Measurements from ENCODE around the gene ECHS1. TPM values are rescaled to one million over a fixed set of nuclear protein-coding genes. Genes with fewer than 3 reads are reported as not detected.

Gene ECHS1
- total and polyA plus RNA-seq, 8 donors = 5.3 to 103 (median 69.2) TPM

GRCh38 chr10:133361773-133362441 lies 11.2 kb downstream of the ECHS1 start:
- H3K27me3 ChIP-seq = peaks cover 0 to 4% (median 0%) of the 10 kb centered on the region in 3 donors
- H3K27ac ChIP-seq = no peak overlapping the region
- H3K4me3 ChIP-seq = no peak overlapping the region
- DNase-seq = no peak
- TF ChIP-seq EP300 (IDR thresholded peaks at IDR 0.05) (no peak), POLR2AphosphoS5 (IDR thresholded peaks at IDR 0.05) (no peak), POLR2A (IDR thresholded peaks at IDR 0.05) (no peak), CTCF (IDR thresholded peaks at IDR 0.05) (no peak)
- WGBS, 5 donors = 77 to 84% (median 82%) methylated on average over 18 of the region's 18 CpGs
- intact Hi-C loops (cut with DNase I; ENCODE audit: low total_unique reads) = no loop called here
- H3K9me3 ChIP-seq = no peaks in the 10 kb centered on the region
- H3K4me1 ChIP-seq = peaks cover 17 to 49% (median 35%) of the 10 kb centered on the region in 4 donors
- peaks cover 35 to 56% (median 55%) of the 10 kb centered on the region in 4 donors for H3K36me3 ChIP-seq

- Histone ChIP-seq H3K27ac (no peak overlapping the region), H3K9me3 (no peaks in the 10 kb centered on the region), H3K36me3 (peaks cover 30 to 49% (median 48%) of the 10 kb centered on the region in 4 donors), H3K4me1 (peaks cover 23 to 55% (median 42%) of the 10 kb centered on the region in 4 donors), H3K4me3 (no peak overlapping the region), H3K27me3 (peaks cover 0 to 11% (median 0%) of the 10 kb centered on the region in 3 donors)
- intact Hi-C loops (cut with DNase I; ENCODE audit: low total_unique reads) = no loop called here
- no peak for TF ChIP-seq EP300 (IDR thresholded peaks at IDR 0.05)
- no peak for TF ChIP-seq POLR2A (IDR thresholded peaks at IDR 0.05)
- TF ChIP-seq CTCF (IDR thresholded peaks at IDR 0.05) = no peak
- TF ChIP-seq POLR2AphosphoS5 (IDR thresholded peaks at IDR 0.05) = no peak
- WGBS, 5 donors = 90 to 96% (median 94%) methylated on average over 5 of the region's 5 CpGs
- DNase-seq = no peak
These were observed 11.9 kb downstream of the ECHS1 start for GRCh38 chr10:133361227-133361626.

GRCh38 chr10:133359972-133360610 lies 13.1 kb downstream of the ECHS1 start:
- intact Hi-C loops (cut with DNase I; ENCODE audit: low total_unique reads) = no loop called here
- H3K4me3 ChIP-seq = no peak overlapping the region
- peaks cover 20 to 38% (median 36%) of the 10 kb centered on the region in 4 donors for H3K36me3 ChIP-seq
- H3K27ac ChIP-seq = peak overlapping the region in 1 of 5 donors; percentile 2
- WGBS, 5 donors = 35 to 68% (median 45%) methylated on average over 17 of the region's 17 CpGs
- peaks cover 0 to 17% (median 0%) of the 10 kb centered on the region in 3 donors for H3K27me3 ChIP-seq
- no peaks in the 10 kb centered on the region for H3K9me3 ChIP-seq
- peaks cover 23 to 54% (median 38%) of the 10 kb centered on the region in 4 donors for H3K4me1 ChIP-seq
- DNase-seq = peak in 1 of 2 donors; percentile 33
- no peak for TF ChIP-seq EP300 (IDR thresholded peaks at IDR 0.05)
- TF ChIP-seq CTCF (IDR thresholded peaks at IDR 0.05) = no peak
- TF ChIP-seq POLR2AphosphoS5 (IDR thresholded peaks at IDR 0.05) = no peak
- TF ChIP-seq POLR2A (IDR thresholded peaks at IDR 0.05) = no peak

- Histone ChIP-seq H3K4me3 (no peak overlapping the region), H3K9me3 (no peaks in the 10 kb centered on the region), H3K36me3 (peaks cover 15 to 33% (median 31%) of the 10 kb centered on the region in 4 donors), H3K4me1 (peaks cover 23 to 50% (median 34%) of the 10 kb centered on the region in 4 donors), H3K27me3 (peaks cover 0 to 17% (median 0%) of the 10 kb centered on the region in 3 donors), H3K27ac (peak overlapping the region in 2 of 5 donors; percentile 2 to 74)
- TF ChIP-seq CTCF (IDR thresholded peaks at IDR 0.05) (no peak), EP300 (IDR thresholded peaks at IDR 0.05) (no peak), POLR2A (IDR thresholded peaks at IDR 0.05) (no peak), POLR2AphosphoS5 (IDR thresholded peaks at IDR 0.05) (no peak)
- intact Hi-C loops (cut with DNase I; ENCODE audit: low total_unique reads) = no loop called here
- 21 to 31% (median 26%) methylated on average over 6 of the region's 6 CpGs for WGBS, 5 donors
- DNase-seq = peak; percentile 77 to 85
These were observed 13.6 kb downstream of the ECHS1 start for GRCh38 chr10:133359554-133359971.

All from stomach (tissue), 9 donors.